Activated T-helper 1 cell treated with anti-CD3 and anti-CD28 coated beads, Interleukin-12 subunit alpha, Interleukin-12 subunit beta, Interleukin-2, Interleukin-4 antibody, amounts not matched to agents 30 ng/mL and 10 ng/mL and 1 ng/mL, durations not matched to agents 14 hours and 24 hours and 36 hours (primary cell): ENCODE measurements around the gene SMS. TPM values are rescaled to one million over a fixed set of nuclear protein-coding genes. Genes with fewer than 3 reads are reported as not detected.
A peak's percentile ranks its signal among the peaks of the same experiment; 100 is the strongest.
"Not testable (repeated sequence)": the region's sequence is repeated elsewhere in the genome, so short reads cannot be mapped to it uniquely, and the experiment has no call there.

Experiments used
- DNase-seq: peaks from one replicate; pipeline ENCODE4 v3.0.0; 2021; ENCODE audit warnings: low spot score
- H3K27ac Mint-ChIP-seq: one replicate; pipeline ENCODE4 v1.8.0; 2021; ENCODE audit warnings: mild to moderate bottlenecking, mixed read lengths
- H3K27me3 Mint-ChIP-seq: one replicate; pipeline ENCODE4 v1.8.0; 2022; ENCODE audit warnings: mild to moderate bottlenecking, moderate library complexity, mixed read lengths; ENCODE audit not compliant: insufficient read depth
- H3K36me3 Mint-ChIP-seq: one replicate; pipeline ENCODE4 v1.8.0; 2021; ENCODE audit warnings: low read depth, mixed read lengths
- H3K4me1 Mint-ChIP-seq: one replicate; pipeline ENCODE4 v1.8.0; 2021; ENCODE audit warnings: low read depth, mixed read lengths
- H3K4me3 Mint-ChIP-seq: one replicate; pipeline ENCODE4 v1.8.0; 2021; ENCODE audit warnings: mild to moderate bottlenecking, moderate library complexity, mixed read lengths
- H3K9me3 Mint-ChIP-seq: one replicate; pipeline ENCODE4 v1.8.0; 2021; ENCODE audit warnings: mixed read lengths
- intact Hi-C: fragments of 100-400 bp; cut with micrococcal nuclease; formaldehyde crosslinking; loops from one replicate; pipeline ENCODE4 v1.15.1; 2024
- total RNA-seq: library from RNA; stranded (reverse); gene quantifications from 2 replicates; pipeline ENCODE4 v1.2.3, GENCODE V29; 2022

The SMS gene
- total RNA-seq, 1 donor from 2014 or later = 144 TPM

DNA sequence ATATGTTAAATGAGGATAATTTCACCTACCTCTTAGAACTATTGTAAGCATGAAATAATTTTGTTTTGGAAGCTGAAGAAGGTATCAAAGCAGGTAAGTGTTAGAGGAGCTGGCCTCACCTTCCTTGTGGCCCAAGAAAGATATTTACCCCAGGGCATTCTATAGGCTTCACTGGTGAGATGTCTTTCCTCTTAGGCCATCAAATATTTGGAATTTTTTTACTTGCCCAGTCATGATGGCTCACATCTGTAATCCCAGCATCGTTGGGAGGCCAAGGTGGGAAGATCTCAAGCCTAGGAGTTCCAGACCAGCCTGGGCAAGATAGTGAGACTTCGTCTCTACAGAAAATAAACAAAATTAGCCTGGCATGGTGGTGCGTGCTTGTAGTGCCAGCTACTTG is 6.1 kb upstream of the SMS start:
- intact Hi-C loops = no loop called here
- no peak overlapping the region for H3K27ac Mint-ChIP-seq

DNA sequence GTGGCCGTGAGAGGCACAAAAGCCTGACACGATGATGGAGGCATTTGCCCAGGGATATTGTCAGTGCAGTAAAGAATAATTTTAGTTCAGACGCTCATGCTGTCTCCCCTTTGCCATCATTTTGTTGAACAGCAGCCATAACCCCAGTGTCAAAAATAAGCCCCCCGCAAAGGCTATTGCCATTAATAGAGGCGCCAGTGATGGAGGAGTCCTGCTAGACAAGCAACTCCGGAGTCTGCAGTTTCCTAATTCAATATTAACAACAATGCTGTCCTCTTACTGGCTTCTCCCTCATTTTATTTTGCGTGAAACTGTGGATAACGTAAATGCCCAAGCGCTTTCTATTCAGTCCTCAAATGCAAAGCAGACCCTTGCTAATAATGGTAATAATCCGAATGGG is 603 bp upstream of the SMS start:
- H3K4me3 Mint-ChIP-seq = peak overlapping the region; percentile 68
- H3K27ac Mint-ChIP-seq = peak overlapping the region; percentile 70
- peaks cover 16% of the 10 kb centered on the region for H3K36me3 Mint-ChIP-seq
- no peaks in the 10 kb centered on the region for H3K9me3 Mint-ChIP-seq
- DNase-seq = no peak
- peaks cover 35% of the 10 kb centered on the region for H3K4me1 Mint-ChIP-seq
- intact Hi-C loops = loop anchor here (1.0 to 10.0 kb wide), 4 partner anchors 13 to 565 kb away; partner anchors contain the start of gene CNKSR2
- H3K27me3 Mint-ChIP-seq = no peaks in the 10 kb centered on the region

More for the DNA sequence above, 6.1 kb upstream of the SMS start:
- Mint-ChIP-seq H3K4me3 (no peak overlapping the region), H3K36me3 (peaks cover 2% of the 10 kb centered on the region), H3K27me3 (no peaks in the 10 kb centered on the region), H3K4me1 (peaks cover 32% of the 10 kb centered on the region), H3K9me3 (peaks cover 3% of the 10 kb centered on the region)
- no peak for DNase-seq

- H3K27me3 Mint-ChIP-seq = no peaks in the 10 kb centered on the region
- peaks cover 19% of the 10 kb centered on the region for H3K36me3 Mint-ChIP-seq
- peaks cover 51% of the 10 kb centered on the region for H3K4me1 Mint-ChIP-seq
- H3K9me3 Mint-ChIP-seq = no peaks in the 10 kb centered on the region
- H3K27ac Mint-ChIP-seq = peak overlapping the region; percentile 75
- DNase-seq = no peak
- peak overlapping the region; percentile 83 for H3K4me3 Mint-ChIP-seq
- intact Hi-C loops = loop anchor here (5.0 to 10.0 kb wide), 2 partner anchors 119 to 569 kb away; partner anchors contain the start of gene CNKSR2
Observed at GRCh38 chrX:21943460-21944135, 3.1 kb downstream of the SMS start.

DNA sequence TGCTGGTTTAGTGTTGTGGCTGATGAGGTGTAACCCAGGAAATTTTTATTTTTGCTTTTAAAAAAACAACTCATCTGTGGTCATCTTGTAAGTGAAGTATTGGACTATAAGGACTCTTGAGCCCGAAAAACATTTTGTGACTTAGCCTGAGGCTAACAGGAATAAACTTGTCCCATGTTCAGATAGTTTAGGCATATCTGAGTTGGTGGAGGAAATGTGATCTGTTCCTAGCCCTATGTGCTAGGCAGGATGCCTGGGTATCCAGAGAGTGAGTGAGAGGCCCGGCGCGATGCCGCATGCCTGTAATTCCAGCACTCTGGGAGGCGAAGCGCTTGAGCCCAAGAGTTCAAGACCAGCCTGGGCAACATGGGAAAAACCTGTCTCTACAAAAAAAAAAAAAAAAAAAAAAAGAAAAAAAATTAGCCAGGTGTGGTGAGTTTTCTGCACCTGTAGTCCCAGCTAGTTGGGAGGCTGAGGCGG is 3.7 kb downstream of the SMS start:
- H3K4me3 Mint-ChIP-seq = no peak overlapping the region
- DNase-seq = no peak
- intact Hi-C loops = loop anchor here (5.0 to 10.0 kb wide), 2 partner anchors 118 to 569 kb away; partner anchors contain the start of gene CNKSR2
- no peak overlapping the region for H3K27ac Mint-ChIP-seq
- H3K36me3 Mint-ChIP-seq = peaks cover 19% of the 10 kb centered on the region
- no peaks in the 10 kb centered on the region for H3K9me3 Mint-ChIP-seq
- no peaks in the 10 kb centered on the region for H3K27me3 Mint-ChIP-seq
- H3K4me1 Mint-ChIP-seq = peaks cover 51% of the 10 kb centered on the region

DNA sequence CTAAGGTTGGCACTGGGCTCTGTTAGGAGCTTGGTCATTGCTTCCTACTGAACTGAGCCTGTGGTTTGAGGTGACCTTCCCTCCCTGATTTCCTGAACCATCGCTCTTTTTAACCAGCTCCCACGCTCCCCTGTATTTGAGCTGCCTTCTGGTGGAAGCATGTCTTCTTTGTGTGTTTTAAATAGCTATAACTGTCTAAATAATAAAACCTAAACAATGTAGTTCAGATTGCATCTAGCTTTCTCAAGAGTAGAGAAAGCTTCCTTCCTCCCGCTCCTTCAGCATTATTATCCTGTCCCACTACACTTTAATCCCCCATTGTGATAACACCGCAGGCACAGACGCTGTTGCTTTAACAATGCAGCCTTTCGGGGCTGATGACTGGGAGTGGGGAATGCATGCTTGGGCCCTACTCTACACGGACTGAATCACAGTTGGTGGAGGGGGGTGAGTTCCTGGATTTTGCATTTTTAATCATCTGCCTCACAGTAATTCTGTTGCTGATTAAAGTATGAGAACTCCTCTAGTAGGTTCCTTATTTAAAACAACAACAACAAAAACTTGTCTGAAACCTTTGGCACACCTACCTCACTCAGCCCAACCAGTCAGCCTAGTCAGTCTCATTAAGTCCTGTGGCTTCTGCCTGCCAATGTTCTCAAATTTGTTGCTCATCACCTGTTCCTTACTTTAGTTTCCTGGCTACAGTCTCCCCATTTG is 6.6 kb downstream of the SMS start:
- H3K27me3 Mint-ChIP-seq = no peaks in the 10 kb centered on the region
- H3K36me3 Mint-ChIP-seq = peaks cover 18% of the 10 kb centered on the region
- no peaks in the 10 kb centered on the region for H3K9me3 Mint-ChIP-seq
- no peak for DNase-seq
- peaks cover 37% of the 10 kb centered on the region for H3K4me1 Mint-ChIP-seq
- intact Hi-C loops = loop anchor here (10.0 kb wide), 1 partner anchor 572 kb away; the partner anchor contains the start of gene CNKSR2
- no peak overlapping the region for H3K4me3 Mint-ChIP-seq
- peak overlapping the region; percentile 40 for H3K27ac Mint-ChIP-seq

DNA sequence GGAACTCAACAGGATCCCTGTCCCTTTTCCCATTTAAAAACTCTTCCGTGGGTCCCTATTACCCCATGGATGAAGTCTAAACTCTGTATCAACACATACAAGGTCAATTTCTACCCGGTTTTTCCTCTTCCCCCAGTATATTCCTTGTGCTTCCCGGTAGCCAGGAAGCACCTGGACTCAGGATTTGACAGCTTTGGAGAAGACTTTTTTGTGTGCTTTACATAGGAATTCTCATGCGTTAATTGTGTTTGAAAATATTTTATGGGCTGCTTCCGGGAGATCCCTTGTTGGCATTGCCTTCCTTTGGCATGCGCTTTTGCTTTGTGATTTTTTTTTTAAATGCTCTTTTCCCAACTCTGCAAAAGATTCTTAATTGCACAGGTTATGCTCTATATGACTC is 7.2 kb downstream of the SMS start:
- no peaks in the 10 kb centered on the region for H3K9me3 Mint-ChIP-seq
- H3K27ac Mint-ChIP-seq = peak overlapping the region; percentile 40
- H3K27me3 Mint-ChIP-seq = no peaks in the 10 kb centered on the region
- DNase-seq = no peak
- H3K4me1 Mint-ChIP-seq = peaks cover 31% of the 10 kb centered on the region
- intact Hi-C loops = loop anchor here (10.0 kb wide), 1 partner anchor 573 kb away; the partner anchor contains the start of gene CNKSR2
- H3K4me3 Mint-ChIP-seq = no peak overlapping the region
- peaks cover 13% of the 10 kb centered on the region for H3K36me3 Mint-ChIP-seq

GRCh38 chrX:21948897-21949578 is 8.5 kb downstream of the SMS start:
- H3K27ac Mint-ChIP-seq = no peak overlapping the region
- intact Hi-C loops = loop anchor here (10.0 kb wide), 1 partner anchor 574 kb away; the partner anchor contains the start of gene CNKSR2
- H3K36me3 Mint-ChIP-seq = peaks cover 7% of the 10 kb centered on the region
- H3K27me3 Mint-ChIP-seq = no peaks in the 10 kb centered on the region
- DNase-seq = no peak
- H3K4me1 Mint-ChIP-seq = peaks cover 23% of the 10 kb centered on the region
- no peaks in the 10 kb centered on the region for H3K9me3 Mint-ChIP-seq
- H3K4me3 Mint-ChIP-seq = no peak overlapping the region

- no peak overlapping the region for H3K4me3 Mint-ChIP-seq
Observed at GRCh38 chrX:21949689-21950088, 9.2 kb downstream of the SMS start.

DNA sequence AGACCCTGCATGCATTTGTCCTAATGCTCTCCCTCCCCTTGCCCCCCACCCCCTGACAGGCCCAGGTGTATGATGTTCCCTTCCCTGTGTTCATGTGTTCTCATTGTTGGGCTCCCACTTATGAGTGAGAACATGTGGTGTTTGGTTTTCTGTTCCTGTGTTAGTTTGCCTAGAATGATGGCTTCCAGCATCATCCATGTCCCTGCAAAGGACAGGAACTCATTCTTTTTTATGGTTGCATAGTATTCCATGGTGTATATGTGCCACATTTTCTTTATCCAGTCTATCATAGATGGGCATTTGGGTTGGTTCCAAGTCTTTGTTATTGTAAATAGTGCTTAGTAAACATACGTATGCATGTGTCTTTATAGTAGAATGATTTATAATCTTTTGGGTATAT is 10.0 kb downstream of the SMS start:
- H3K36me3 Mint-ChIP-seq, H3K4me3 Mint-ChIP-seq, H3K27me3 Mint-ChIP-seq, H3K9me3 Mint-ChIP-seq, DNase-seq, intact Hi-C loops, H3K27ac Mint-ChIP-seq: not testable (repeated sequence)
- H3K4me1 Mint-ChIP-seq = peaks cover 27% of the 10 kb centered on the region

More at GRCh38 chrX:21949689-21950088, 9.2 kb downstream of the SMS start:
- Mint-ChIP-seq H3K27ac (no peak overlapping the region), H3K4me1 (peaks cover 22% of the 10 kb centered on the region), H3K9me3 (no peaks in the 10 kb centered on the region), H3K27me3 (no peaks in the 10 kb centered on the region), H3K36me3 (peaks cover 7% of the 10 kb centered on the region)
- no peak for DNase-seq
- intact Hi-C loops = loop anchor here (10.0 kb wide), 1 partner anchor 575 kb away; the partner anchor contains the start of gene CNKSR2

DNA sequence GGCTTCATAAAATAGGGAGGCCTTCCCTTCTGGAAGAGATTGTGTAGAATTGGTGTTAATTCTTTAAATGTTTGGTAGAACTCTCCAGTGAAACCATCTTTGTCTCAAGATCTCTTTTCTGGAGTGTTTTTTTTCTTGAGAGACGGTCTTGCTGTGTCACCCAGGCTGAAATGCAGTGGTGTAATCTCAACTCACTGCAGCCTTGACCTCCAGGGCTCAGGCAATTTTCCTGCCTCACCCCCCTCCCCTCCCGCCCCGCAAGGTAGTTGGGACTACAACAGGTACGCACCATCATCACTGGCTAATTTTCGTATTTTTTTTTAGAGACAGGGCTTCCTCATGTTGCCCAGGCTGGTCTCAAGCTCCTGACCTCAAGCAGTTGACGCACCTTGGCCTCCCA is 12.1 kb downstream of the SMS start:
- H3K4me1 Mint-ChIP-seq = peaks cover 17% of the 10 kb centered on the region
- DNase-seq = no peak
- peaks cover 10% of the 10 kb centered on the region for H3K36me3 Mint-ChIP-seq
- H3K27me3 Mint-ChIP-seq = no peaks in the 10 kb centered on the region
- no peak overlapping the region for H3K4me3 Mint-ChIP-seq
- intact Hi-C loops = no loop called here
- H3K9me3 Mint-ChIP-seq = no peaks in the 10 kb centered on the region
- H3K27ac Mint-ChIP-seq = no peak overlapping the region

DNA sequence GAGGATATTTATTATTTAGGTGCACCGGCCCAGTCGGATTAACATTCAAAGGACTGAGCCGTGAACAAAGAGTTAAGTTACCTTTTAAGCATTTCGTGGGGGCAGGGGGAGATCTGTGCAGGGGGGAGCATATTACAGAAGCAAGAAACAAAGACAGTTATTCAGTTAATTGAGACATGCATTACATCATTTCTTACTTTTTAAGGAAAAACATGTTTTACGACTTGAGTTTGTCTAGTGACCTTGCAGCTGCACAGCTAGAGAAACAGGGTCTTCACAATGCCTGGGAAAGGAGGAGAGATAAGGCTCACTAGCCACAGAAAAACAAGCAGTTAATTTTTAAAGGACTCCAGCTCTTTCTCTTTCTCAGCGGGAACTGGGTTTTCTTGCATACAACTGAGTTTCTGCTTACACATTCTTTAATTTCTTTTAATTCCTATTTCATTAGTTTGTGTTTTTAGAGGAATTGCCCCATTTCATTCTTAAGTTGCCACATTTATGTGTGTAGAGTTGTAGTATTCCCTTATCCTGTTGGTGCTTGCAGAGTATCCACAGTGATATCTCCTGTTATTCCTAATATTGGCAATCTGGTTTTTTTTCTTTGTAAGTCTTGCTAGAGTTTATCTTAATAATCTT is 12.8 kb downstream of the SMS start:
- DNase-seq, H3K27ac Mint-ChIP-seq, H3K27me3 Mint-ChIP-seq, intact Hi-C loops, H3K36me3 Mint-ChIP-seq, H3K9me3 Mint-ChIP-seq, H3K4me3 Mint-ChIP-seq: not testable (repeated sequence)
- peaks cover 20% of the 10 kb centered on the region for H3K4me1 Mint-ChIP-seq

DNA sequence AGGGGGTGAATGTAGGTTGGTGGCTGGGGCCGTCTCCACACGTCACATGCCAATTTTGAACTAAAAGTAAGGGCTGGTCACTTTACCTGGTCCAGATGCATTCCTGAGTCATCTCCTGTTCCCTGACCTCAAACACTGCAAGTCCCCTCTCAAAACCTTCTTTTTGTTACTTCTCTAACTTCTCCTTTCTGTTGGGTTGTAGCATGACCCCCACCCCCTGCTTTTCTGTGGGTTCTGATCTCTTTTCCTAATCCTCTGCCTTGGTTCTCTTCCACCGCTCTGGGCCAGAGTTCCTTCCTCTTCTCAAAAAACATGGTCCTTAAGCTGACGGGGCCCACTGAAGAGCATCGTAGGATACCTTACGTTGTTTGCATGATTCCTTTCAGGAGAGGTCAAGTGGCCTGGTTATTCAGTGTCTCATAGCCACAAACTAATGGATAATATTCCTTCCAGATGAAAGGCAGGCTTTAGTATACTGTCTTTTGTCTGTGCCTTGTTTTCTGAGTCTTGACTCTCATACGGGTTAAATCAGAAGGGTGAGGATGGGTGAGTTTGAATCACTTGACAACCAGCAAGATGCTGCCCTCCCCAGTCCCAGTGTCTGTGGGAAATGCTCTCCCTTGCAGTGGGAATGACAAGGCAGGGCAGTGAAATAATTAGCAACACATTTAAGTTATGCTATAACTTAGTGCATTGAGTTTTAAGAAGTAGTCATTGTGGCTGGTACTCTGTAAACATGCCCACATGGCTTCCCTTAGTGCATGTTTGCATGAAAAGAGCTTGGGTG is 15.1 kb downstream of the SMS start:
- DNase-seq = no peak
- H3K27me3 Mint-ChIP-seq = no peaks in the 10 kb centered on the region
- peaks cover 36% of the 10 kb centered on the region for H3K4me1 Mint-ChIP-seq
- no peak overlapping the region for H3K4me3 Mint-ChIP-seq
- intact Hi-C loops = no loop called here
- no peak overlapping the region for H3K27ac Mint-ChIP-seq
- H3K36me3 Mint-ChIP-seq = peaks cover 9% of the 10 kb centered on the region
- H3K9me3 Mint-ChIP-seq = no peaks in the 10 kb centered on the region
